NCI-H345 (cell line): ENCODE results near the gene TMEM204.
"Not testable (repeated sequence)": the region's sequence is repeated elsewhere in the genome, so short reads cannot be mapped to it uniquely, and the experiment has no call there.

Source experiments
- DNase-seq: peaks from one replicate; lab custom pipeline; 2025; lab: John Stamatoyannopoulos, UW

Gene TMEM204

GRCh38 chr16:1592446-1592845 is 59.0 kb downstream of the TMEM204 start:
- no peak for DNase-seq

GRCh38 chr16:1595511-1595910 is 62.0 kb downstream of the TMEM204 start:
- DNase-seq = not testable (repeated sequence)

- no peak for DNase-seq
Observed at GRCh38 chr16:1596516-1596915, 63.0 kb downstream of the TMEM204 start.

GRCh38 chr16:1597154-1597553 is 63.7 kb downstream of the TMEM204 start:
- DNase-seq = no peak

- DNase-seq = no peak
Observed at GRCh38 chr16:1601031-1601430, 67.6 kb downstream of the TMEM204 start.

GRCh38 chr16:1601489-1601888 is 68.0 kb downstream of the TMEM204 start:
- no peak for DNase-seq

GRCh38 chr16:1602285-1602684 is 68.8 kb downstream of the TMEM204 start:
- no peak for DNase-seq
